Stimulated activated CD4-positive, alpha-beta T cell treated with anti-CD3 and anti-CD28 coated beads, Interleukin-12 subunit alpha, Interleukin-12 subunit beta, amount 100 ng/mL, for 24 hours (primary cell): ENCODE data around the gene CYFIP1.

Source experiments
- DNase-seq, 2 experiments: peaks; one replicate each; pipeline ENCODE4 v3.0.0-alpha.2; 2020; ENCODE audit warnings: low read depth in 2 of 2

CYFIP1 gene

DNA sequence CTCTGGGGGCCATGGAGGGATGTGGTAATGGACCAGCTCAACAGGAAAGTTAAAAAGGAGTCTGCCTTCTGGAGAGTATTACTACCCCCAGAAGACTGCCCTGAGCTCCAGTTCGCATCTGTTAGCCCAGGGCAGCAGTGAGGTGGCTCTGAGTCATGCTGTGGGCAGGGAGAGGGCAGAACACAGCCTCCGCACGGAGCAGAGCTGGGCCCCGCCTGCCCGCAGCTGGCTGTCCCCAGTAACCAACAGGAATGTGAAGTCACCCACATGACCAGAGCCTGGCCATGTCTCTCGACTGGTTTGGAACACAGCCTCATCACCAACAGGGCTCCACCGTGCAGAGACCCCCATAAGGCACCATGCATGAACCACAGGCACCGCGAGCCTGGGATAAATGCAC lies 62.1 kb downstream of the CYFIP1 start:
- no peak for DNase-seq

DNA sequence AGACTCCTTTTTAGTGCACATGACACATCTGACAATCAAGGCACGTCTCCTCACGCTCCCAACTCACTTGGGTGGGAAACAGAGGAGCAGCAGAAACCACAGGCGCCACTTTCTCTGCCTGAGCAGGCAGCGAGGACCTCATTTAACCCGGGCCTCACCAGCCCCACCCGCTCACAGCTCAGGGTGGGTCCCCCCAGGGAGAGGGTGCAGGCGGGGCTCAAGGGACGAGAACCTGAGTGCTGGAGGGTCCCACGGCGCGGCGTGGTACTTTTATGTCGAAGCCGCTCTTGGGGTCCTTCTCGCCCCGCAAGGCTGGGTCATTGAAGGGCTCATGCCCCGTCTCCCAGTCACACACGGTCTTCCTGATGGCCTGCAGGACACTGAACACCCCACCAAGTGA lies 62.6 kb downstream of the CYFIP1 start:
- DNase-seq = no peak

DNA sequence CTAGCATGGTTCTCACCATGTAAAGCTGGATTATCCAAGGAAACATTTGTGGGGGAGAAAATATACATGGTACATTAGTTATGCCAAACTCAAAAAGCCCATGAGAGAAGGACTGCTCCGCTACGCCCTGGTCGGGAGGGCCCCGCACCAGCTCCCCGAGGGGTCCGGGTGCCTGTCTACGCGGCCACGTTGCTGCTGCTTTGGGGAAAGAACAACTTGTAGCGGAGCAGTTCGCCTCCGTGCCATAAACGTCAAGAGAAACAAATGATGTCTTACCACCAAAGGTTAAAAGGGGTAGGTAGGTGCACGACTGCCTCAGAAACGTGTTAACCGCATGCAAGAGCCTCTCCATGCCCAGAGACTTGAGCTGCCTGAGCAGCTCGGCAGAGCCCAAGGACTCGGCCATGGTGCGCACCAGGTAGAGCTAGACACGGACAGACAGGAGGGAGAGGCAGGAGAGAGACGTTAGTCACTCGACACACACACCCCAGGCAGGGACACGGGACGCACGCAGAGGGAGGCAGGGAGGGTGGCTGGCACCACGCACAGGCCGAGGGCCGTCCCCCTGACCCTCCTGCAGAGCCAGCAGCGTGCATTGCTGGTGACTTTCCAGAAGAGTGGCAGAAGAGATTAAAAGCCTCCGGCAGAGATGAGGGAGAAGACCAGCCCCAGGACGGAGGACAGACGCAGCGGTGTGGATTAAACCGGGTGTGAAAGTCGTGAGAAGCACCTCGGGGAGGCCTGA lies 63.4 kb downstream of the CYFIP1 start:
- no peak for DNase-seq

DNA sequence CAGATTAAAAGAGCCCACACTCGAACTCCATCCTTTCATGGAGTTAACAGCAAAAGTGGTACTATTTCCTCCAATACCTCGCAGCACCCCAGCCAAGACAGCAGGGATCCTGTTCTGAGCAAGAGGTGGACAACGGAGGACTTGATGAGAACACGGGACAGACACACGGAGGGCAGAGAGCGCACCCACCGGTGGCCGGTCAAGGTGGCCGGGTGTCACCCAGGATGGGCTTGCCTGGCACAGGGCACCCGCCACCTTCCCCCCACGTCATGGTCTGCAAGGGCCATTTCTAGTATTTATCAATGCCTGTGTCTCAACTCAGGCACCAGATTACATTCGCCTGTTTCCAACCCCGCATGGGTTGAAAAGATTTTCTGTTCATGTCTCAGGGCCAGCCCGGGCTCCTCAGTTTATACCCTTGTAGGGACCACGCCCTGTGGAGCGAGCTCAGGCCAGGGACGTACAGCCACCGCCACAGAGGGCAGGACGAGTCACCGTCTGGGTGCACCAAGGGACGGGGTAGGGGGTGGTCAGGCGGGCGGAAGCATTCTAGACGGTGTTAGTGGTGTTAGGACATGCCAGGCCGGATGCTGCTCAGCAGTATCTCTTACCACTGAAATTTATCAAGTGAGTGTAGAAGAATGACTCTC lies 64.2 kb downstream of the CYFIP1 start:
- DNase-seq = no peak

DNA sequence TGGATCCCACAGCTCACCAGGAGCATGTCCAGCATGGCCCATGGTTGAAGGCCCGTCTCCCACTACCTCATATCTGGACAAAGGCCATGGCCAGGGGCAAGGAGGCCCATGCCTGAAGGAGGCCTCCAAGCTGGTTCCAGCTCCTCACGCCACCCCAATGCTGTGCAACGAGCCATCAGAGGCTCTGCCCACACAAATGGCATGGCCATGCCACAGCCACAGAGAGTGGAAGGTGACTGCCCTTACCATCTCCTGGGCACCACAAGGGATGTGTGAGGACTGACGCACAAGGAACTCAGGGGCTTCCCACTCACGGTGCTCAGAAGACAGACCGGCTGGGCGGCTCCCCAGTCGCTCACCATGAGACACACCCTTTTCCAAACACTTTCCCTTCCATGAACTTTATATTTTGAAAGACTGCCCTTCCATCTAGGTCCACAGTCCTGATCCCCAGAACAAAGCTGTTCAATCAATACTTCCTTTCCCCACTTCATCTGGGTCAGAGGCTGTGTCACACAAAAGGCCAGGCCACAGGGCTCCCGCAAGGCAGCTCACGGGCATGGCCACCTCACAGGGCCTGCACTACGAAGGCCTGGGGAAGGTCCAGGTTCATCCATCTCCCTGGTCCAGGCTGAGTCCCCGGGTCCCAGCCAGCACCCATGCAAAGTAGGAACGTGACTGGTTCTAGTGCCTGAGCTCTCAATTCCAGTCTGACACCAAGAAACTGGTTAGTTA lies 66.4 kb downstream of the CYFIP1 start:
- DNase-seq = no peak

DNA sequence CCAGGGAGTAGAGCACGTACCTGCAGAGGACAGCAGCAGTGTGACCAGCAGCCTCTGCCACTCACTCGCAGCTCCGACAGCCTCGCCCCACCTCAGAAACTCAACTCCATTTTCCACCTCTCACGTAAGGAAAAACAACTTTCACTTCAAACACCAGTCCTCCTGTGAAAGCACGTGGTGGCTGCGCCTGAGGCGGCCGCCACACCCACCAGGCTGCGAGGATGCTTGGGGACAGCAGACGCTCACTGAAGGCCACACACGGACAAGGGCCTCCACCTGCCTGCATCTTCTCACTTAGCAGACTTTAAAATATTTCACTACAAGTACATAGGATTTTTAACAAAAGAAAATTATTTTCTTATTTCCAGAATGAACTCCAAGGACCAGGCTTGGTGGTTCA lies 67.9 kb downstream of the CYFIP1 start:
- no peak for DNase-seq

DNA sequence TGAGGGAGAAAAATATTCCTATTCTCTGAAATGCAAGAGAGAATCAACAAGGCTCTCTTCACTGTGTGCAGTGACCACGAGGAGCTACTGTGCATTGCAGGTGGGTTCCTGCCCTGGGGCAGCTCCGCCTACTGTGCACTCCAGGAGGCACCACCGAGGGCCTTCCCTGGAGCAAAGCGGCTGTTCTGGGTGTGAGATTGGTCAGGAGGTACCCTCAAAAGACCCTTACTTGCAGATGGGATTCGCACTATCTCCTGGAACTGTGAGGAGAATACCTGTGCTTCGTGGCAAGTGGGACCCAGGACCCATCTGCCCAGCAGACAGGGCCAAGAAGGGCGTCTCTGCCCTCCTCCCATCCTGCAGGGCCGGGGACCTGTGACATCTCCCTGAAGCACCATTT lies 68.9 kb downstream of the CYFIP1 start:
- no peak for DNase-seq

DNA sequence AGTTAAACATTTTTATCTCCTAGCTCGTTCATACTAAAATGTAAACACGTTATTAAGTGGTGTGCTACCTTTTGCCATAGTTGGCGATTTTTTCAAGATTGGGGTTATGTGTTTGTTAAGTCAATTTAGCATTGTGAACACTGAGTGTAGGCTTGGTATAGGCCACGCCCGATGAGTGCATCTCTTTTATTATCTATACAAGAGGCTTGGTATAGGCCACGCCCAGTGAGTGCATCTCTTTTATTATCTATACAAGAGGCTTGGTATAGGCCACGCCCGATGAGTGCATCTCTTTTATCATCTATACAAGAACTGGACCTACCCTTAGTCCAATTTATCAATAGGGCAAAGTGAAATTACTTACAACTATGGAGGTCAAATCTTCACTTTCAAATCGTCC lies 71.3 kb downstream of the CYFIP1 start:
- no peak for DNase-seq

DNA sequence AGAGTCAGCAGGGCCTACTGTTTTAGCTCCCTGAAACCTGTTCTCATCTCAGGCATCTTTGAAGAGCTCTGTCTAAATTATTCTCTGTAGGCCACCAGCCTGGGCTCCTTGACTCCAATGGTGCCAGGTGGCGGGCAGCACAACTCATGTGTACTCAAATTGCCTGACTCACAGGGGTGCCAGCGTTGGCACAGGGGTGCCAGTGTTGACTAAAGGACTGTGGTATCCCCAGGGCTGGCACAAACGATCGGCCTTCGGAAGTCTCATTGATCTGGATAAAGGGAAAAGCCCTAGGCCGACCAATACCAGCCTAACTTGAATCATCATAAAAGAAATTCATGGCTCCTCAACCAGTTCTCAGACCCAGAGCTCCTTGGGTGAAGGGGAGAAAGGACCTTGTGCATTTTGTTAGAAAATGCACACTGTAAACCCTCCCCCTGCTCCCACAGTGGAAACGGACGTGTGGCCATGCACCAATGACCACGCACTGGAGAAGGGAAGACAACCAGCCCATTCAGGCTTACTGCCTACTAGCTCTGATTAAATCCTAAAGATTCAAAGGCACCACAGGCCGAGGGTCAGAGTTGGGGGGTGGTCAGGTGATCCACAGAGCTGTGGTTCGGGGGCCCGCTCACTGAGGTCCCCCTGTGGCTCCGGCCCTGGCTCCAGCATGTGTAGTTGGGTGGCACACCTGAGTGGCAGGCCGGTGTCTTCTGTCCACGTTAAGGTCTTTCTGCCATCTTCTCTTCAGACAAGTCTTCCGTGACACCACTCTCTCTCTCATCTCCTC lies 72.8 kb downstream of the CYFIP1 start:
- no peak for DNase-seq

DNA sequence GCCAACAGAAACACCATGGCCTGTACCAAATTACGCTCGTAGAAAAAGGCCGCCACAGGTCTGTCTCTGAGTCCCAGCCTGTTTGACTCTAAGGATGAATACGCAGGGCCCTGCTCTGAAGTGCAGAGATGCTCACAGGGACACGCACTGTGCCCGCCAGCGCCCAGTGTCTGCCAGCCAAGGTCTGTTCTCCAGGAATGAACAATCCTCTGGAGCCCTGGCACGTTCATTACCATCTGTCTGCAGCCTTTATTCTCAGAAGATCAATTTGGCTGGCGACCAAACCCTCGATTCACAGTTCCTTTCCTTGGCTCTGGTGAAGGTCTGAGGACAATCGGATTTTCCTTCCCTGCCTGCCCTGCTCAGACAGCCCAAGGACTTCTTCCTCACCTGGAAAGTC lies 75.4 kb downstream of the CYFIP1 start:
- DNase-seq = no peak

DNA sequence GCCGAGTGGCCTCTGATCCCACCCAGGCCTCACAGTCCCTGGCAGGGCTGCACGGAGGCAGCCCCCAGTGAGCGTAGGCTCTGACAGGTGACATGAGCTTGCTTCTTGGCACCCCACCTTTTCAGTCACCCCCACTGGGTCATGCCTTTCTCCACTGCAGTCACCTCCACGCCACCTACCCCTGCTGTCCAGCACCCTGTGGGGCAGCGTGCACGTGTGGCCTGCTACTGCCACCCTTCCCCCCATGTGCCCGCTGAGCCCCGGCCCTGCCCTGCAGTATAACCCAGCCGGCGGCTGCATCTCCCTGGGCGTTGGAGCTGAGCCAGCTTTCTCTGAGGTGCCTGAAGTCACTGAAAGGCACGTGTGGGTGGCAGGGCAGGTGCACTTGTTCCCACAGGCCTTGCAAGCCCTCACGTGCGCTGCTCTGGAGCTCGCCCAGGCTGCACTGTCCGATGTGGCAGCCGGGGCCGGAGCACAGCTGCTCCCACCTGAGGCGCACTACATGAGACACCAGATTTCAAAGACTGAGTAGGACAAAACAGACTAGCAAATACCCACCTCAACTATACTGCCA lies 76.1 kb downstream of the CYFIP1 start:
- DNase-seq = no peak

DNA sequence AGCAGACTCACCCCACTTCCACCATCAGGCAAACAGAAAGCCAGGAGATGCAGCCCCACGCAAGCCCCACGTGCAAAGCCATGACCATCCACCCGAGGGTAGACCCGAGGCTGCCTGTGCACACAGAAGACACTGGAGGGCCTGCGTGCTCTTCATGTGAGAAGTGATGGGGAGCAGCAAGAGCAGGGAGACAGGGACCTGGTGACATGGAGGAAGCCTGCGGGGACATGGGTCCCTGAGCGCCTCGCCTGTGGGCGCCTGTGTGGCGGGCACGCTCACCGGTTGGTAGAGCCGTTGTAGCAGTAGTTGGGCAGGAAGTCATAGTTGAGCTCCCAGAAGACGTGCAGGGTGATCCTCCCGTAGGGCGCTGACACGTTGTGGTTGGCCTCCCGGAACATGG lies 76.7 kb downstream of the CYFIP1 start:
- DNase-seq = no peak

DNA sequence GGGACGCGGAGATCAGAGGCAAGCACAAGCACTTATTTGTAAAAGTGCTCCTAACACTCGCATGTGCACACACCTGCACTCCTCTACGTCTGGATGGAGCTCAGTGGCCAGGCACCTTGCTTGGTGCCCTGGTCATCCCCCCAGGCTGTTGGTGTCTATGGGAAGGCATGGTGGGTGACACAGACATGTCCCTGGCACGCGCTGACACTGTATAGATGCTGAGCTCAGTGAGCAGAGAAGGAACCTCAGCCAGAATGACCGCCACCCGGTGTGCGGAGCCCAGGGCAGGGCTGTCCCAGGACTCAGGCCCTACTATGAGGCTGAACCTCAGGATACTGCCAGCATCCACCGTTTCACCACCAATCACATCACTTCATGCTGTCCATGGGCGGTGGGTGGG lies 77.2 kb downstream of the CYFIP1 start:
- DNase-seq = no peak

DNA sequence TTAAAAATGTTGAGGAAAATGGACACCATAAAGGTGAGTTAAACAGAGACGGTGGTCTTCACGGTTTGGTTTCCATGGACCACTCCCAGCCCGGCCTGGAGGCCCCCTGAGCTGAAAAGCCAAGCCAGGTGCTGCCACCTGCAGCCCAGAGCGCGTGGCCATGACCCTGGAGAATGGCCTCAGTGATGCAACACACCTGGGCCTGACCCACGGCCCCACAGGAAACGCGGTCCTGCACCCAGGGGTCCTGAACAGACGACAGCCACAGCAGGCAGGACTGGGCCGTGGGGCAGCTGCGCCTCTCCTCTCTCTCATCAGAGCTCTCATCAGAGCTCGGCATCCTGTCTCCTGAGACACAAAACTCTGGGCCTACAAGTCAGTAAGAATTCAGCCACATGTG lies 77.6 kb downstream of the CYFIP1 start:
- no peak for DNase-seq

DNA sequence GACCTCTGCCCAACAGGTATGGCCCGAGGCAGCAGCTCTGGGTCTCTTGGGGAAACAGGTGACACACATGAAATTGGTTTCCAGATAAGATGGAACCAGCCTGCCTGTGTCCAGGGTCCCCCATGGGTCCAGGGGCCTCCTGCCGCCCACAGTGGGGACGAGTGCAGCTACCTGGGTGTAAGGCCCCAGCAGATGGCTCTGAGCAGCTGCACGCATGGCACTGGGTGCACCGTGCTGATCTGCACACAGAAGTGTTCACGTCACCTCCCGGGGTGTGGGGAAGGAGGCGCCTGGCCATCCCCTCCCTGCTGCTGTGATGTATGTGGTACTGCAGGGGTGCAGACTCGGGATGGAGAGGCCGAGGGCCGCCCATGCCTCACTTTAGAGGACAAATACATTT lies 78.1 kb downstream of the CYFIP1 start:
- DNase-seq = no peak

DNA sequence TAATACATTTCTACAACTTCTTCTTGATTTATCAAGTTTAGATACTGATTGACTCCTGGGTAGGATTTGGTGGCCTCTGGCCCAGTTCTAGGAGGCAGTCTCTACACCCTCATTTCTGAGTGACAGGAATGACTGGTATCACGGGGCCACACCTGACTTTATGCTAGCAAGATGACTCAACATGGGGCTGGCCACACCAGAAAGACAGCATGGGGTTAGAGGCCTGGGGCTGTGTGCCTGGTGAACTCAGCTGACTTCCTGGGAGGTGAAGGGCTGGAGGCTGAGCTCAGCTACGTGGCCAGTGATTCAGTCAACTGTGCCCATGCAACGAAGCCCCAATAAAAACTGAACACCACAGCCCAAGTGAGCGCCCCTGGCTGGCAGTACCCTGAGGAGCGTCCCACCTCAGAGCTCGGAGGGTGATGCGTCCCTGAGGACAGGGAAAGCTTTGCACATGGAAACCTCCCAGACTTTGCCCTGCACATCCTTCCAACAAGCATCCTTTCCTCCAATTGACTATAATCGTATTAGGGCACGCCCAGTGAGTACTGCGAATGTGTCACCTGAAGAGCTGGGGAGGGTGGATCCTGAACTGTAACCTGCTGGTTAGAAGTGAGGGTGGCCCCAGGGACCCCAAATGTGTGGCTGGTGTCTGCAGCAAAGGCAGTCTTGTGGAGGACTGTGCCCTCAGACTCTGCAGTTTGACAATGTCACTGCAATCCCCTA lies 84.5 kb downstream of the CYFIP1 start:
- no peak for DNase-seq

DNA sequence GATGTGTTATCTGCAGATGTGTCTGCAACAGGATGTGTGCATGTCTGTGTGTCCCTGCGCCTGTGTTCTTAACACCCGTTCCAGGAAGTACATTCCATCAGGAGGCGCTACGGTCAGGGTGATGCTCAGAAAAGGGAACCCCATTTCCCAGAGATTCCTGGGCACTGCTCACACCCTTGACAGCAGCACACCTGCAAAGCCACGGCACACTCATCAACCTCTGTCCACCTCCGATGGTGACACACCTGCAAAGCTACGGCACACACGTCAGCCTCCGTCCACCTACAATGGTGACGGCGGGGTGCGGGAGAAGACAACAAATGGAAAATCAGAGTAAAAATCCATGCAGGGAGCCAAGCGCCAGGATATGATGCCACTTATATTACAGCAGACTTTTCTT lies 86.3 kb downstream of the CYFIP1 start:
- DNase-seq = no peak

DNA sequence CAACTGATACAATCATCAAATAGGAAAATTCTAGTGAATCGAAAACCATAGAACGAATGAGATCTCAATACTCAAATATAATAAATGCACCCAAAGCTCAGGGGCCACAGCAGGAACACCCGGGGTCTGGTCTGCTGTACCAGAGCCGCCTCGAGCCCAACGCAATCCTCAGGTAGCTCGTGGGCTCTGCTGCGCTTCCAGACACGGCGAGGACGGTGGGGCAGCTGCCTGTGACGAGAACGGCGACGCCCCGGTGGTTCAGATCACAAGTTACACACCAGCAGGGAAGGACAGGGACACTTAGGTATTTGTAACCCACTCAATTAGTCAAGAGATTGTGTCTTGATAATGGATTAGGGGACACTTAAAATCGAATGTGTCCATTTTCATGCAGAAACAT lies 87.1 kb downstream of the CYFIP1 start:
- no peak for DNase-seq

DNA sequence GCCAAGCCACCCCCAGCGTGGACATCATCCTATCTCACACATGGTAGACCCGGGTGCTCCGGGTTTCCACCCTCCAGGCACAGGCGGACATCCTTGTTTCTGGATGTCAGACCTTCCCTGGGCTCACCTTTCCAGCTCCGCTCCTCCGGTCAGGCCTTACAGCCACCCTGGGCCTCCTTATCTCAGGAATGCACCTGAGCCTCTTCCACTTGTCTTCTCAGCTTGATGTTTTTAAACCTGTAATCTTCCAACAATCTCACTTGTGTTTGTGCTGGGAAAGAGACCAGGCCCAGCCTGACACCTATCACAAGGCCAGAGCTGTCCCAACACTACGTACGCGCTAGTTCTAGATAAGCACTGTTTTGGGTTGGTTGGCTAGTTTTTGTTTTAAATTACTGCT lies 87.8 kb downstream of the CYFIP1 start:
- no peak for DNase-seq

DNA sequence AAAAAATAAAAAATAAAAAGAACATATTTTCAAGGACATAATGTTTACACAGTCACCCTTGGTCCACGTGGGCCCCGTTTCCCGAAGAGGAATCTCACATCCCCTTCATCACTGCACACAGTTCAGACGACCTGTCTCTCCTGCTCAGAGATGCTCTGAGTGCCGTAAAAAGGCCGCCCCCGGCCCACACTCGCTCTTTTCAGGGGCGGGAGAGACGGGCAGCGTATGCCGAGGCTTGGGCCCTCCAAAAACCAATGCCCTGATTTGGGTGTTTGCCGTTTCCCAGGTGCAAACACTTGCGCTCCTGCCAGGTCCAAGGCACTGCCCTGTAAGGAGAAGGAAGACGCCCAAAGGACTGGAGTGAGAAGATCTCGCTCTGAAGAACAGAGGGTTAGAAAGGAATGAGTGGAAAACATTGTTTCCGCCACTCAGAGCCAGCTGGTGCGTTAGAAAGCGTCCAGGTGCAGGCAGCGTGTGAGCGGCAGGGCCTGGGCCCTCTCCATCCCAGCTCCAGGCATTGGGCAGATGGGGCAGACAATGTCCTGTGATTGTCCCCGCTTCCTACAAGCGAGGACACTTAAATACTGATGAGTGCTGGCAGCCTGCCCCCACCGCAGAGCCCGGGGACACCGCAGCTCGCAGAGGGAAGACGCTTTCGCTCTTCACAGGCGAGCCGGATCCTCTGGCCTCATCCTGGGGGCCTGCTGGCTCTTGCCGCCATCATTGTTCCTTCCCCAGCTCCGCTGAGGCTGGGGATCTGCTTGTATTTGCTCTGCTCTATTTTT lies 88.5 kb downstream of the CYFIP1 start:
- DNase-seq = no peak
